DND-41 (cell line): ENCODE data around the gene NDUFB5.
A peak's percentile ranks its signal among the peaks of the same experiment; 100 is the strongest.

Experiments
- ATAC-seq: fragments of 200-7000 bp; cut with Tn5 transposase; 3 replicates; pipeline ENCODE4 v1.9.1; 2021; ENCODE audit warnings: low read depth; ENCODE audit not compliant: insufficient read depth
- DNase-seq: peaks from one replicate; pipeline ENCODE4 v3.0.0-alpha.2; 2020
- H2AFZ ChIP-seq: 2 replicates; pipeline ENCODE4 v1.6.0; 2012; ENCODE audit warnings: low read depth, low read length
- H3K27ac ChIP-seq: 2 replicates; pipeline ENCODE4 v1.5.1; 2012; ENCODE audit warnings: low read length, inconsistent platforms
- H3K27me3 ChIP-seq: fragments of 200-600 bp; sonication (generic); 2 replicates; pipeline ENCODE4 v1.6.0; 2012; ENCODE audit warnings: low read length, mild to moderate bottlenecking, inconsistent platforms; ENCODE audit not compliant: insufficient read depth, poor library complexity
- H3K36me3 ChIP-seq: 2 replicates; pipeline ENCODE4 v1.5.1; 2012; ENCODE audit warnings: low read length, inconsistent platforms; ENCODE audit not compliant: insufficient read depth
- H3K4me1 ChIP-seq: 2 replicates; pipeline ENCODE4 v1.5.1; 2012; ENCODE audit warnings: mild to moderate bottlenecking, low read length; ENCODE audit not compliant: insufficient read depth
- H3K4me2 ChIP-seq: 2 replicates; pipeline ENCODE4 v1.6.0; 2012; ENCODE audit warnings: mild to moderate bottlenecking, moderate library complexity, low read length, inconsistent platforms; ENCODE audit not compliant: insufficient read depth
- H3K4me3 ChIP-seq, 2 experiments: fragments of 200-600 bp in 1 of 2; shearing (Covaris generic) in 1 of 2; 2 replicates each; pipeline ENCODE4 v1.5.1; 2012 to 2016; ENCODE audit warnings: inconsistent platforms in 2 of 2, low read length in 2 of 2, mild to moderate bottlenecking in 2 of 2, low read depth in 1 of 2, moderate library complexity in 1 of 2
- H3K79me2 ChIP-seq: 2 replicates; pipeline ENCODE4 v1.6.0; 2012; ENCODE audit warnings: low read length, inconsistent platforms; ENCODE audit not compliant: insufficient read depth
- H3K9ac ChIP-seq: 2 replicates; pipeline ENCODE4 v1.6.0; 2012; ENCODE audit warnings: low read depth, mild to moderate bottlenecking, inconsistent platforms, low read length, moderate library complexity
- H3K9me3 ChIP-seq: 2 replicates; pipeline ENCODE4 v1.5.1; 2012; ENCODE audit warnings: low read length, moderate library complexity, mild to moderate bottlenecking, inconsistent platforms; ENCODE audit not compliant: insufficient read depth, severe bottlenecking
- H4K20me1 ChIP-seq: 2 replicates; pipeline ENCODE4 v1.6.0; 2012; ENCODE audit warnings: low read length; ENCODE audit not compliant: insufficient read depth
- EZH2 ChIP-seq: IDR thresholded peaks from 3 replicates; pipeline ENCODE4 v1.6.1; 2012; ENCODE audit warnings: borderline replicate concordance, low read depth, mild to moderate bottlenecking, moderate library complexity, low read length, inconsistent platforms; ENCODE audit not compliant: severe bottlenecking
- TF ChIP-seq, protein P1 (sequence below): IDR thresholded peaks from 2 replicates; pipeline ENCODE4 v1.5.1; 2012; ENCODE audit warnings: borderline replicate concordance, low read length, moderate library complexity, mild to moderate bottlenecking; ENCODE audit not compliant: poor library complexity, severe bottlenecking; ENCODE audit errors: extremely low read depth

NDUFB5 gene

GRCh38 chr3:179562591-179563270 lies 41.9 kb upstream of the NDUFB5 start, which contains the start of gene ACTL6A:
TSS of gene ACTL6A (plus strand) at chr3:179562926. CDS start at chr3:179563093, 167 bp downstream.
- Histone ChIP-seq H2AFZ (peak within 1 kb of the TSS; percentile 94), H3K4me1 (peaks cover 43% of the 10 kb centered on the region), H3K9me3 (no peaks in the 10 kb centered on the region), H3K4me3 (peak within 1 kb of the TSS; percentile 72 to 89), H3K27ac (peak within 1 kb of the TSS; percentile 99), H4K20me1 (peaks cover 24% of the 10 kb centered on the region; the same call in 1 of the 2 replicates), H3K36me3 (no peaks in the 10 kb centered on the region), H3K27me3 (no peaks in the 10 kb centered on the region), H3K9ac (peak within 1 kb of the TSS; percentile 89), H3K79me2 (peaks cover 46% of the 10 kb centered on the region), H3K4me2 (peak within 1 kb of the TSS; percentile 77)
- DNase-seq (peak; percentile 100), ATAC-seq (peak; percentile 93)
- TF ChIP-seq EZH2: no peak
- TF ChIP-seq, protein P1, sequence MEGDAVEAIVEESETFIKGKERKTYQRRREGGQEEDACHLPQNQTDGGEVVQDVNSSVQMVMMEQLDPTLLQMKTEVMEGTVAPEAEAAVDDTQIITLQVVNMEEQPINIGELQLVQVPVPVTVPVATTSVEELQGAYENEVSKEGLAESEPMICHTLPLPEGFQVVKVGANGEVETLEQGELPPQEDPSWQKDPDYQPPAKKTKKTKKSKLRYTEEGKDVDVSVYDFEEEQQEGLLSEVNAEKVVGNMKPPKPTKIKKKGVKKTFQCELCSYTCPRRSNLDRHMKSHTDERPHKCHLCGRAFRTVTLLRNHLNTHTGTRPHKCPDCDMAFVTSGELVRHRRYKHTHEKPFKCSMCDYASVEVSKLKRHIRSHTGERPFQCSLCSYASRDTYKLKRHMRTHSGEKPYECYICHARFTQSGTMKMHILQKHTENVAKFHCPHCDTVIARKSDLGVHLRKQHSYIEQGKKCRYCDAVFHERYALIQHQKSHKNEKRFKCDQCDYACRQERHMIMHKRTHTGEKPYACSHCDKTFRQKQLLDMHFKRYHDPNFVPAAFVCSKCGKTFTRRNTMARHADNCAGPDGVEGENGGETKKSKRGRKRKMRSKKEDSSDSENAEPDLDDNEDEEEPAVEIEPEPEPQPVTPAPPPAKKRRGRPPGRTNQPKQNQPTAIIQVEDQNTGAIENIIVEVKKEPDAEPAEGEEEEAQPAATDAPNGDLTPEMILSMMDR: no peak

GRCh38 chr3:179563271-179563783 lies 41.3 kb upstream of the NDUFB5 start:
- peak overlapping the region; percentile 77 for H3K4me2 ChIP-seq
- H3K9ac ChIP-seq: peak overlapping the region; percentile 89
- peaks cover 52% of the 10 kb centered on the region for H3K79me2 ChIP-seq
- H3K4me3 ChIP-seq: peak overlapping the region; percentile 72 to 89
- peaks cover 24% of the 10 kb centered on the region; the same call in 1 of the 2 replicates for H4K20me1 ChIP-seq
- no peaks in the 10 kb centered on the region for H3K27me3 ChIP-seq
- H3K27ac ChIP-seq: peak overlapping the region; percentile 81
- peaks cover 43% of the 10 kb centered on the region for H3K4me1 ChIP-seq
- TF ChIP-seq, protein P1: peak; percentile 46
- TF ChIP-seq EZH2: no peak
- no peaks in the 10 kb centered on the region for H3K9me3 ChIP-seq
- H3K36me3 ChIP-seq: no peaks in the 10 kb centered on the region
- ATAC-seq (peak; percentile 39), DNase-seq (peak; percentile 66)
- peak overlapping the region; percentile 94 for H2AFZ ChIP-seq

- no peaks in the 10 kb centered on the region for H3K27me3 ChIP-seq
- H3K79me2 ChIP-seq: peaks cover 69% of the 10 kb centered on the region
- peaks cover 12% of the 10 kb centered on the region for H3K36me3 ChIP-seq
- TF ChIP-seq, protein P1: no peak
- no peak for TF ChIP-seq EZH2
- H3K9ac ChIP-seq: no peak overlapping the region
- no peak for ATAC-seq
- no peak for DNase-seq
- peak overlapping the region; percentile 12; the same call in 1 of the 2 replicates for H3K27ac ChIP-seq
- H3K4me3 ChIP-seq: no peak overlapping the region
- peaks cover 43% of the 10 kb centered on the region for H3K4me1 ChIP-seq
- no peak overlapping the region for H2AFZ ChIP-seq
- no peaks in the 10 kb centered on the region for H3K9me3 ChIP-seq
- H3K4me2 ChIP-seq: peak overlapping the region; percentile 77; the same call in 1 of the 2 replicates
- peaks cover 34% of the 10 kb centered on the region; the same call in 1 of the 2 replicates for H4K20me1 ChIP-seq
These were observed 39.1 kb upstream of the NDUFB5 start for GRCh38 chr3:179565496-179565895.
